Neural progenitor cell (in vitro differentiated cells): ENCODE data around the gene NT5DC3. TPM values are rescaled to one million over a fixed set of nuclear protein-coding genes. Genes with fewer than 3 reads are reported as not detected.

Experiments
- DNase-seq: peaks from one replicate; pipeline ENCODE4 v3.0.0-alpha.2; 2016; ENCODE audit warnings: low spot score
- H2AFZ ChIP-seq: fragments of 200-600 bp; sonication (generic); replicated peaks from 2 replicates; pipeline ENCODE4 v1.6.1; 2016; ENCODE audit warnings: antibody characterized with exemption
- H3F3A ChIP-seq: fragments of 200-600 bp; sonication (generic); 2 replicates; pipeline ENCODE4 v1.6.1; 2016; ENCODE audit warnings: antibody characterized with exemption, low read depth
- H3K27ac ChIP-seq: fragments of 200-600 bp; sonication (generic); 2 replicates; pipeline ENCODE4 v1.5.1; 2016; ENCODE audit warnings: mild to moderate bottlenecking
- H3K27me3 ChIP-seq: fragments of 200-600 bp; sonication (generic); 2 replicates; pipeline ENCODE4 v1.6.1; 2016; ENCODE audit warnings: mild to moderate bottlenecking, moderate library complexity
- H3K36me3 ChIP-seq: fragments of 200-600 bp; sonication (generic); 2 replicates; pipeline ENCODE4 v1.5.1; 2016
- H3K4me1 ChIP-seq: fragments of 200-600 bp; sonication (generic); 2 replicates; pipeline ENCODE4 v1.6.1; 2016; ENCODE audit warnings: mixed run types
- H3K4me2 ChIP-seq: fragments of 200-600 bp; sonication (generic); 2 replicates; pipeline ENCODE4 v1.6.1; 2016
- H3K4me3 ChIP-seq: fragments of 200-600 bp; sonication (generic); 2 replicates; pipeline ENCODE4 v1.5.1; 2016
- H3K79me2 ChIP-seq: fragments of 200-600 bp; sonication (generic); 2 replicates; pipeline ENCODE4 v1.6.1; 2016; ENCODE audit warnings: low read depth
- H3K9ac ChIP-seq: fragments of 200-600 bp; sonication (generic); 2 replicates; pipeline ENCODE4 v1.6.1; 2016
- H3K9me3 ChIP-seq: fragments of 200-600 bp; sonication (generic); 2 replicates; pipeline ENCODE4 v1.5.1; 2016; ENCODE audit warnings: low read depth
- H4K20me1 ChIP-seq: fragments of 200-600 bp; sonication (generic); 2 replicates; pipeline ENCODE4 v1.6.1; 2016; ENCODE audit warnings: low read depth
- H3K27ac Mint-ChIP-seq: 3 replicates; pipeline ENCODE4 v1.8.0; 2021; ENCODE audit warnings: mixed read lengths
- H3K27me3 Mint-ChIP-seq: 2 replicates; pipeline ENCODE4 v1.8.0; 2022; ENCODE audit warnings: low read depth, mild to moderate bottlenecking, inconsistent platforms, moderate library complexity, mixed read lengths; ENCODE audit not compliant: insufficient read depth
- H3K36me3 Mint-ChIP-seq: 3 replicates; pipeline ENCODE4 v1.8.0; 2021; ENCODE audit warnings: mixed read lengths
- H3K4me1 Mint-ChIP-seq: 3 replicates; pipeline ENCODE4 v1.8.0; 2021; ENCODE audit warnings: mixed read lengths
- H3K4me3 Mint-ChIP-seq: 3 replicates; pipeline ENCODE4 v1.8.0; 2021; ENCODE audit warnings: mild to moderate bottlenecking, moderate library complexity, mixed read lengths
- H3K9me3 Mint-ChIP-seq: 3 replicates; pipeline ENCODE4 v1.8.0; 2020; ENCODE audit warnings: mixed read lengths
- CTCF ChIP-seq: fragments of 200-600 bp; sonication (generic); IDR thresholded peaks from 2 replicates; pipeline ENCODE4 v1.5.1; 2017; ENCODE audit warnings: antibody characterized with exemption, mild to moderate bottlenecking
- EZH2 ChIP-seq: fragments of 200-600 bp; sonication (generic); IDR thresholded peaks from 2 replicates; pipeline ENCODE4 v1.6.1; 2017; ENCODE audit warnings: antibody characterized with exemption, mild to moderate bottlenecking, moderate library complexity
- EZH2phosphoT487 ChIP-seq: fragments of 200-600 bp; sonication (generic); IDR thresholded peaks from 2 replicates; pipeline ENCODE4 v1.6.1; 2017; ENCODE audit warnings: antibody characterized with exemption
- total RNA-seq: library from RNA; depleted of rRNA; stranded (reverse); fragments of >200 nt; gene quantifications from 2 replicates; pipeline ENCODE4 v1.2.3, GENCODE V29; 2015; ENCODE audit warnings: low replicate concordance

NT5DC3 gene
- total RNA-seq, 1 donor from 2014 or later: 3.1 TPM

- Histone ChIP-seq H3K9ac (no peak overlapping the region), H4K20me1 (no peaks in the 10 kb centered on the region), H3K79me2 (peaks cover 15% of the 10 kb centered on the region), H3F3A (no peaks in the 10 kb centered on the region), H3K36me3 (no peaks in the 10 kb centered on the region), H3K27ac (no peak overlapping the region), H3K9me3 (no peaks in the 10 kb centered on the region), H2AFZ (no peak overlapping the region), H3K4me3 (no peak overlapping the region), H3K4me1 (peaks cover 13% of the 10 kb centered on the region), H3K27me3 (no peaks in the 10 kb centered on the region), H3K4me2 (no peak overlapping the region)
- Mint-ChIP-seq H3K9me3 (peaks cover 11% of the 10 kb centered on the region), H3K4me1 (peaks cover 25% of the 10 kb centered on the region), H3K27ac (no peak overlapping the region), H3K4me3 (no peak overlapping the region), H3K27me3 (no peaks in the 10 kb centered on the region), H3K36me3 (peaks cover 10% of the 10 kb centered on the region)
- TF ChIP-seq EZH2phosphoT487 (no peak), CTCF (no peak), EZH2 (no peak)
- no peak for DNase-seq
These were observed 7.8 kb downstream of the NT5DC3 start for GRCh38 chr12:103833095-103833775.

GRCh38 chr12:103832048-103832997 lies 8.7 kb downstream of the NT5DC3 start:
- Histone ChIP-seq H3K4me3 (no peak overlapping the region), H3K4me2 (no peak overlapping the region), H3K27me3 (no peaks in the 10 kb centered on the region), H2AFZ (no peak overlapping the region), H3F3A (no peaks in the 10 kb centered on the region), H3K9ac (no peak overlapping the region), H3K36me3 (no peaks in the 10 kb centered on the region), H3K27ac (no peak overlapping the region), H3K4me1 (peaks cover 13% of the 10 kb centered on the region), H3K9me3 (no peaks in the 10 kb centered on the region), H3K79me2 (peaks cover 20% of the 10 kb centered on the region), H4K20me1 (no peaks in the 10 kb centered on the region)
- no peak for TF ChIP-seq EZH2
- TF ChIP-seq CTCF: no peak
- no peak for TF ChIP-seq EZH2phosphoT487
- no peak overlapping the region for H3K27ac Mint-ChIP-seq
- peaks cover 8% of the 10 kb centered on the region for H3K36me3 Mint-ChIP-seq
- H3K27me3 Mint-ChIP-seq: no peaks in the 10 kb centered on the region
- H3K4me1 Mint-ChIP-seq: peaks cover 25% of the 10 kb centered on the region
- H3K9me3 Mint-ChIP-seq: peaks cover 9% of the 10 kb centered on the region
- H3K4me3 Mint-ChIP-seq: no peak overlapping the region
- no peak for DNase-seq

- H3K27me3 Mint-ChIP-seq: no peaks in the 10 kb centered on the region
- peaks cover 13% of the 10 kb centered on the region for H3K4me1 ChIP-seq
- peaks cover 7% of the 10 kb centered on the region for H3K36me3 Mint-ChIP-seq
- H3K27ac ChIP-seq: no peak overlapping the region
- H4K20me1 ChIP-seq: no peaks in the 10 kb centered on the region
- H3K36me3 ChIP-seq: no peaks in the 10 kb centered on the region
- H3K27me3 ChIP-seq: no peaks in the 10 kb centered on the region
- no peaks in the 10 kb centered on the region for H3F3A ChIP-seq
- H3K4me2 ChIP-seq: no peak overlapping the region
- H3K4me3 Mint-ChIP-seq: no peak overlapping the region
- no peak overlapping the region for H2AFZ ChIP-seq
- TF ChIP-seq EZH2phosphoT487: no peak
- TF ChIP-seq EZH2: no peak
- TF ChIP-seq CTCF: no peak
- no peak overlapping the region for H3K9ac ChIP-seq
- no peak overlapping the region for H3K4me3 ChIP-seq
- no peak overlapping the region for H3K27ac Mint-ChIP-seq
- peaks cover 25% of the 10 kb centered on the region for H3K4me1 Mint-ChIP-seq
- peaks cover 20% of the 10 kb centered on the region for H3K79me2 ChIP-seq
- H3K9me3 Mint-ChIP-seq: peaks cover 9% of the 10 kb centered on the region
- H3K9me3 ChIP-seq: no peaks in the 10 kb centered on the region
- DNase-seq: no peak
These were observed 10.2 kb downstream of the NT5DC3 start for GRCh38 chr12:103830730-103831320.
